Testis (tissue), 3 donors: ENCODE data around the gene HSF5. TPM values are rescaled to one million over a fixed set of nuclear protein-coding genes. Genes with fewer than 3 reads are reported as not detected.

ENCODE experiments used
- DNase-seq: peaks from one replicate; pipeline ENCODE4 v3.0.0-alpha.2; 2019
- H3K27ac ChIP-seq, 2 donors: fragments of 200-600 bp; sonication (generic); one replicate each; pipeline ENCODE4 v1.5.1; 2019
- H3K27me3 ChIP-seq: fragments of 200-600 bp; sonication (generic); one replicate; pipeline ENCODE4 v1.5.1; 2019
- H3K36me3 ChIP-seq: fragments of 200-600 bp; sonication (generic); one replicate; pipeline ENCODE4 v1.5.1; 2017; ENCODE audit warnings: low read depth; ENCODE audit errors: missing control alignments
- H3K4me1 ChIP-seq: fragments of 200-600 bp; sonication (generic); one replicate; pipeline ENCODE4 v1.5.1; 2019
- H3K4me3 ChIP-seq, 2 donors: fragments of 200-600 bp; sonication (generic); one replicate each; pipeline ENCODE4 v1.5.1; 2017 to 2019
- H3K9me3 ChIP-seq: fragments of 200-600 bp; sonication (generic); one replicate; pipeline ENCODE4 v1.5.1; 2017
- POLR2A ChIP-seq: fragments of 450-650 bp; IDR thresholded peaks from one replicate; pipeline ENCODE4 v1.6.1; 2017; ENCODE audit warnings: antibody characterized with exemption, mild to moderate bottlenecking, moderate library complexity
- WGBS, 2 donors: methylation state at CpG; one replicate each; pipeline ENCODE4 v1.1.5; 2018; 5-methylcytosine and 5-hydroxymethylcytosine counted together
- intact Hi-C: fragments of 100-400 bp; cut with DNase I; formaldehyde crosslinking; loops from one replicate; pipeline ENCODE4 v1.15.1; 2023; ENCODE audit warnings: low total_unique reads
- polyA plus RNA-seq: library from polyadenylated mRNA; stranded (reverse); fragments of 350-450 nt; fragmentation: Illumina TruSeq; extraction: RNeasy Lipid Tissue Mini Kit (QIAGEN cat#74804); gene quantifications from one replicate; pipeline ENCODE4 v1.2.3, GENCODE V29; 2014; ENCODE audit warnings: low read depth, low replicate concordance; ENCODE audit not compliant: insufficient read depth
- total RNA-seq, 2 donors: library from RNA; depleted of rRNA; stranded (reverse); fragments of >200 nt; gene quantifications; one replicate each; pipeline ENCODE4 v1.2.3, GENCODE V29; 2016
- TF ChIP-seq, protein P1 (sequence below), 3 experiments: fragments of 450-650 bp in 2 of 3; fragments of 200-600 bp in 1 of 3; sonication (generic) in 1 of 3; IDR thresholded peaks; one replicate each; pipeline ENCODE4 v1.5.1; 2016 to 2019; ENCODE audit warnings: antibody characterized with exemption in 3 of 3, mild to moderate bottlenecking in 2 of 3, moderate library complexity in 1 of 3

The HSF5 gene
- total and polyA plus RNA-seq, 3 donors from 2014 or later, result 40.0 to 119 (median 57.8) TPM

DNA sequence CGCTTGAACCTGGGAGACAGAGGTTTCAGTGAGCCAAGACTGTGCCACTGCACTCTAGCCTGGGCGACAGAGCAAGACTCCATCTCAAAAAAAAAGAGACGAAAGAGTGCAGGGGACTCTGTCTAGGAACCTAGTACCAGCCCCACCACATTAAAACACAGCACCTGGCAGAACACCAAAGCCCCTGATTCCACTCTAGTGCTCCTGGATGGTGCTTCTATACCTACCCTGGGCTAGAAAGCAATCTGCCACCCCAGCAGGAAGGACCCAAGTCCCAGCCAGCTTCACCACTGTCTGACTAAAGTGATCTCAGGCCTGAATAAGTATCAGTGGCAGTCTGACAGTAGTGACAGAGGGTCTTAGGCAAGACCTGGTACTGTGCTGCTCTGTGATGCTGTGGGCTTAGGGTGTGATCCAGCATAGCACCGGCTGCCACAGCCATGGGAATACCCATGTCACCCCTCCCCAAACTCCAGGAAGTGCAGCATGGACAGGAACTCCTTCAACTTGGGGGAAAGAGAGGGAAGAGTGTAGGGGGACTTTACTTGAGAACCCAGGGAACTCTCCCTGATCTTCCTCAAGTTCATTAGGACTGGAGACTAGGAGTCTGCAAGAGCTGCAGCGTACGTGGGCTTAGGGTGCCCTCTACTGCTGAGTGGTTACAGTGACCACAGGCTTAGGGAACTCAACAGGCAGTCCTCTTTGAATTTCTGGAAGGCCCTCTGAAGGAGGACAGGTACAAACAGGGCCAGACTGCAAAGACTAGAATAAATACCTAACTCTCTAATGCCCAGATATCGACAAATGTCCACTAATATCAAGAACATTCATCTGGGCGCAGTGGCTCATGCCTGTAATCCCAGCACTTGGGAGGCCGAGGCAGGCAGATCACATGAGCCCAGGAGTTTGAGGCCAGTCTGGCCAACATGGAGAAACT lies 40.9 kb downstream of the HSF5 start:
- DNase-seq, result peak; percentile 86
- Histone ChIP-seq H3K4me1 (no peaks in the 10 kb centered on the region), H3K4me3 (no peak overlapping the region), H3K27ac (no peak overlapping the region), H3K9me3 (no peaks in the 10 kb centered on the region), H3K36me3 (no peaks in the 10 kb centered on the region), H3K27me3 (no peaks in the 10 kb centered on the region)
- TF ChIP-seq, protein P1, sequence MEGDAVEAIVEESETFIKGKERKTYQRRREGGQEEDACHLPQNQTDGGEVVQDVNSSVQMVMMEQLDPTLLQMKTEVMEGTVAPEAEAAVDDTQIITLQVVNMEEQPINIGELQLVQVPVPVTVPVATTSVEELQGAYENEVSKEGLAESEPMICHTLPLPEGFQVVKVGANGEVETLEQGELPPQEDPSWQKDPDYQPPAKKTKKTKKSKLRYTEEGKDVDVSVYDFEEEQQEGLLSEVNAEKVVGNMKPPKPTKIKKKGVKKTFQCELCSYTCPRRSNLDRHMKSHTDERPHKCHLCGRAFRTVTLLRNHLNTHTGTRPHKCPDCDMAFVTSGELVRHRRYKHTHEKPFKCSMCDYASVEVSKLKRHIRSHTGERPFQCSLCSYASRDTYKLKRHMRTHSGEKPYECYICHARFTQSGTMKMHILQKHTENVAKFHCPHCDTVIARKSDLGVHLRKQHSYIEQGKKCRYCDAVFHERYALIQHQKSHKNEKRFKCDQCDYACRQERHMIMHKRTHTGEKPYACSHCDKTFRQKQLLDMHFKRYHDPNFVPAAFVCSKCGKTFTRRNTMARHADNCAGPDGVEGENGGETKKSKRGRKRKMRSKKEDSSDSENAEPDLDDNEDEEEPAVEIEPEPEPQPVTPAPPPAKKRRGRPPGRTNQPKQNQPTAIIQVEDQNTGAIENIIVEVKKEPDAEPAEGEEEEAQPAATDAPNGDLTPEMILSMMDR (IDR thresholded peaks at IDR 0.05), result peak in 1 of 3 experiments; percentile 25
- no peak for TF ChIP-seq POLR2A
- WGBS, 2 donors, result 80 to 85% methylated on average over 8 to 9 of the region's 9 CpGs
- intact Hi-C loops, result no loop called here

DNA sequence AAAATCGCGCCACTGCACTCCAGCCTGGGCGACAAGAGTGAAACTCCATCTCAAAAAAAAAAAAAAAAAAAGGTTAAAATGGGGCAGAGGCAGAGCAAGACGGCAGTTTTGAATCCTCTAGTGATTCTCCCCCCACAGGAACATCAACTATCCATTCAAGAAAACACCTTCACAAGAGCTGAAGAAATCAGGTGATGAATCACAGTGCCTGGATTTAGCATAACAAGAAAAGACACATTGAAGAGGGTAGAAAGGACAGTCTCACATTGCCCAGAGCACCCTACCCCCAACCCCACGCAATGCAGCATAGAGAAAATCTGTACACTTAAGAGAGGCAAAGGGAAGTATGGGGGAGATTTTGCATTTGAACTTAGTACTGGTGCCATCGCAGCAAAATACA lies 42.1 kb downstream of the HSF5 start:
- TF ChIP-seq, protein P1 (IDR thresholded peaks at IDR 0.05), result no peak
- TF ChIP-seq POLR2A, result no peak
- H3K36me3 ChIP-seq, result no peaks in the 10 kb centered on the region
- H3K4me1 ChIP-seq, result no peaks in the 10 kb centered on the region
- intact Hi-C loops, result no loop called here
- WGBS, 2 donors, result 81 to 85% methylated on average over 6 of the region's 6 CpGs
- H3K4me3 ChIP-seq, result no peak overlapping the region
- no peaks in the 10 kb centered on the region for H3K9me3 ChIP-seq
- DNase-seq, result no peak
- H3K27ac ChIP-seq, result no peak overlapping the region
- H3K27me3 ChIP-seq, result no peaks in the 10 kb centered on the region

DNA sequence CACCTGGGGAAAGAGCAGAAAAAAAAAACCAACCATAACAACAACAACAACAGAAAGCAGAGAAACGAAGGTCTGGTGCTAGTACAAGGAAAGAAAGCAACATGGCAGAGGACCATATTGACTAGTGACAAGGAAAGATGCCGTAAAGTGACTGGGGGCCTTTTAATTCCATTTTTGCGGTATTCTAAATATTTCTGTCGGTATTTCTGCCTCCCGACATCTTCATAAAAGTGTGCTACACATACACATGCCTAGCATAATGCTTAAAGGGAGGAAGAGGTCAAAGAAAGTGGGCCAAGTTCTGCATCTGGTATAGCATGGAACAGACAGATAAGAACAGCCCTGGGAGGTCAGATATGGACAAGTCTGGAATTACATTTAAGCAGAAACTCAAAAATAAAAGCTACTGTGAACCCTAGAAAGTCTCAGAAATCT lies 51.4 kb downstream of the HSF5 start:
- intact Hi-C loops, result no loop called here
- Histone ChIP-seq H3K4me1 (no peaks in the 10 kb centered on the region), H3K36me3 (no peaks in the 10 kb centered on the region), H3K27me3 (no peaks in the 10 kb centered on the region), H3K27ac (no peak overlapping the region), H3K9me3 (no peaks in the 10 kb centered on the region), H3K4me3 (no peak overlapping the region)
- TF ChIP-seq POLR2A, result no peak
- TF ChIP-seq, protein P1 (IDR thresholded peaks at IDR 0.05), result no peak
- WGBS, 2 donors, result 53 to 66% methylated on average over 5 of the region's 5 CpGs
- no peak for DNase-seq

DNA sequence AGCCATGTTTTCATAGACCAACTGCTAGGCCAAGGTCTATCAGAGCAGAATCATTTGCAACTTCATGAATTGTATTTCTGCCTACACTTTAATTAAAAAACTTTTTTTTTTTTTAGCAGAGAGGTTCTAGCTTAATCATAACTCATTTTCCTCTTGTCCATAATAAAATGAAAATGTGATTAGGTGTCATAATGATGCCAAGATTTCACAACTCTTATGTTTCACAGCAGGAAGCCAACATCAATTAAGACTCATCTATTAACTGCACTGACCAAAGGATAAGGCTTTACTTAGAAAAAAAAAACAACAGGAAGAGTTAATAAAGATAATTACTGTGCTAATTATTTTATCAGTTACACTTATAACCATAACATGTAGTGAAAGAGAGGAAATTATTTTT lies 52.0 kb downstream of the HSF5 start:
- no peak for DNase-seq

More for the DNA sequence above, 52.0 kb downstream of the HSF5 start:
- Histone ChIP-seq H3K4me1 (no peaks in the 10 kb centered on the region), H3K36me3 (no peaks in the 10 kb centered on the region), H3K9me3 (no peaks in the 10 kb centered on the region), H3K27ac (no peak overlapping the region), H3K27me3 (no peaks in the 10 kb centered on the region), H3K4me3 (no peak overlapping the region)
- intact Hi-C loops, result no loop called here
- TF ChIP-seq POLR2A, result no peak
- TF ChIP-seq, protein P1 (IDR thresholded peaks at IDR 0.05), result no peak
